HEK293 (cell line): ENCODE data around the gene BCR.

Experiments used
- CTCF ChIA-PET: fragments of 350-600 bp; formaldehyde crosslinking; extraction: SDS; loops from one replicate; lab custom pipeline; 2021; ENCODE audit warnings: antibody characterized with exemption; lab: Yijun Ruan, JAX
- POLR2A ChIA-PET: fragments of 300-600 bp; formaldehyde crosslinking; extraction: SDS; loops from one replicate; lab custom pipeline; 2020; ENCODE audit warnings: antibody characterized with exemption, inconsistent platforms; lab: Yijun Ruan, JAX
- H3K27ac ChIP-seq: fragments of 200-500 bp; sonication (Bioruptor generic); 2 replicates; pipeline ENCODE4 v1.5.1; 2014; ENCODE audit warnings: low read depth, low read length, control low read depth, inconsistent platforms; ENCODE audit errors: extremely low read depth
- H3K36me3 ChIP-seq, 2 experiments: fragments of 200-500 bp in 1 of 2; sonication (Bioruptor generic) in 1 of 2; 1 replicate in 1 of 2; 2 replicates in 1 of 2; pipeline ENCODE4 v1.5.1; 2014 to 2017; ENCODE audit warnings: inconsistent platforms in 2 of 2, low read length in 2 of 2; ENCODE audit not compliant: control insufficient read depth in 2 of 2, insufficient read depth in 1 of 2
- H3K4me1 ChIP-seq: fragments of 200-500 bp; sonication (Bioruptor generic); 2 replicates; pipeline ENCODE4 v1.5.1; 2014; ENCODE audit warnings: mild to moderate bottlenecking, low read length, inconsistent platforms; ENCODE audit not compliant: control insufficient read depth, insufficient read depth
- H3K4me3 ChIP-seq: 2 replicates; pipeline ENCODE4 v1.5.1; 2011; ENCODE audit warnings: low read depth, mild to moderate bottlenecking, control low read depth, low read length, moderate library complexity
- H3K9me3 ChIP-seq: fragments of 200-500 bp; sonication (Bioruptor generic); 2 replicates; pipeline ENCODE4 v1.5.1; 2014; ENCODE audit warnings: low read depth, low read length, inconsistent platforms; ENCODE audit not compliant: control insufficient read depth, insufficient read depth
- BCL11B ChIP-seq: fragments of 450-650 bp; formaldehyde crosslinking; IDR thresholded peaks from 2 replicates; pipeline ENCODE4 v1.5.1; 2016; ENCODE audit warnings: low read depth, missing biosample characterization, missing genetic modification characterization
- CTCF ChIP-seq: fragments of 450-650 bp; formaldehyde crosslinking; IDR thresholded peaks from 2 replicates; pipeline ENCODE4 v1.5.1; 2016; ENCODE audit warnings: missing biosample characterization, missing genetic modification characterization
- ELK4 ChIP-seq: IDR thresholded peaks from 2 replicates; pipeline ENCODE4 v1.6.1; 2011; ENCODE audit warnings: mild to moderate bottlenecking, low read depth, low read length, borderline replicate concordance
- FEZF1 ChIP-seq: fragments of 450-650 bp; formaldehyde crosslinking; IDR thresholded peaks from 2 replicates; pipeline ENCODE4 v1.5.1; 2016; ENCODE audit warnings: missing biosample characterization, missing genetic modification characterization
- KLF9 ChIP-seq: fragments of 450-650 bp; formaldehyde crosslinking; IDR thresholded peaks from 2 replicates; pipeline ENCODE4 v1.5.1; 2016; ENCODE audit warnings: missing biosample characterization, missing genetic modification characterization, low read depth
- MYNN ChIP-seq: fragments of 450-650 bp; formaldehyde crosslinking; IDR thresholded peaks from 2 replicates; pipeline ENCODE4 v1.5.1; 2016; ENCODE audit warnings: missing biosample characterization, missing genetic modification characterization, borderline replicate concordance
- PRDM1 ChIP-seq: fragments of 450-650 bp; formaldehyde crosslinking; IDR thresholded peaks from 2 replicates; pipeline ENCODE4; 2016; ENCODE audit warnings: missing biosample characterization, missing genetic modification characterization
- SP2 ChIP-seq: fragments of 450-650 bp; formaldehyde crosslinking; IDR thresholded peaks from 2 replicates; pipeline ENCODE4 v1.5.1; 2016; ENCODE audit warnings: missing biosample characterization, missing genetic modification characterization
- SP3 ChIP-seq: fragments of 450-650 bp; formaldehyde crosslinking; IDR thresholded peaks from 2 replicates; pipeline ENCODE4 v1.5.1; 2016; ENCODE audit warnings: missing biosample characterization, missing genetic modification characterization
- YY2 ChIP-seq: fragments of 450-650 bp; formaldehyde crosslinking; IDR thresholded peaks from 2 replicates; pipeline ENCODE4 v1.5.1; 2016; ENCODE audit warnings: missing biosample characterization, missing genetic modification characterization
- ZBTB10 ChIP-seq: fragments of 450-650 bp; formaldehyde crosslinking; IDR thresholded peaks from 2 replicates; pipeline ENCODE4 v1.5.1; 2016; ENCODE audit warnings: missing biosample characterization, missing genetic modification characterization
- ZBTB8A ChIP-seq: fragments of 450-650 bp; formaldehyde crosslinking; IDR thresholded peaks from 2 replicates; pipeline ENCODE4 v1.5.1; 2016; ENCODE audit warnings: missing biosample characterization, missing genetic modification characterization
- ZFP69B ChIP-seq: fragments of 450-650 bp; formaldehyde crosslinking; IDR thresholded peaks from 2 replicates; pipeline ENCODE4 v1.5.1; 2016; ENCODE audit warnings: missing biosample characterization, missing genetic modification characterization
- ZNF10 ChIP-seq: fragments of 450-650 bp; formaldehyde crosslinking; IDR thresholded peaks from 2 replicates; pipeline ENCODE4 v1.5.1; 2017; ENCODE audit warnings: missing biosample characterization, missing genetic modification characterization
- ZNF133 ChIP-seq: fragments of 450-650 bp; formaldehyde crosslinking; IDR thresholded peaks from 2 replicates; pipeline ENCODE4 v1.5.1; 2016; ENCODE audit warnings: missing biosample characterization, missing genetic modification characterization
- ZNF155 ChIP-seq: fragments of 450-650 bp; formaldehyde crosslinking; IDR thresholded peaks from 2 replicates; pipeline ENCODE4 v1.5.1; 2016; ENCODE audit warnings: missing biosample characterization, missing genetic modification characterization
- ZNF175 ChIP-seq: fragments of 450-650 bp; formaldehyde crosslinking; IDR thresholded peaks from 2 replicates; pipeline ENCODE4 v1.5.1; 2016; ENCODE audit warnings: missing biosample characterization, missing genetic modification characterization
- ZNF239 ChIP-seq: fragments of 450-650 bp; formaldehyde crosslinking; IDR thresholded peaks from 2 replicates; pipeline ENCODE4 v1.5.1; 2016; ENCODE audit warnings: missing biosample characterization, missing genetic modification characterization
- ZNF433 ChIP-seq: fragments of 450-650 bp; formaldehyde crosslinking; IDR thresholded peaks from 2 replicates; pipeline ENCODE4 v1.5.1; 2016; ENCODE audit warnings: missing biosample characterization, missing genetic modification characterization, low read depth
- ZNF473 ChIP-seq: fragments of 450-650 bp; formaldehyde crosslinking; IDR thresholded peaks from 2 replicates; pipeline ENCODE4 v1.5.1; 2017; ENCODE audit warnings: missing biosample characterization, missing genetic modification characterization
- ZNF529 ChIP-seq: fragments of 450-650 bp; formaldehyde crosslinking; IDR thresholded peaks from 2 replicates; pipeline ENCODE4 v1.5.1; 2017; ENCODE audit warnings: missing genetic modification characterization, missing biosample characterization; ENCODE audit not compliant: insufficient replicate concordance
- ZNF548 ChIP-seq: fragments of 450-650 bp; formaldehyde crosslinking; IDR thresholded peaks from 2 replicates; pipeline ENCODE4 v1.5.1; 2016; ENCODE audit warnings: missing biosample characterization, missing genetic modification characterization
- ZNF561 ChIP-seq: fragments of 450-650 bp; IDR thresholded peaks from 2 replicates; pipeline ENCODE4 v1.5.1; 2018; ENCODE audit warnings: missing biosample characterization, missing genetic modification characterization, borderline replicate concordance
- ZNF585B ChIP-seq: fragments of 450-650 bp; formaldehyde crosslinking; IDR thresholded peaks from 2 replicates; pipeline ENCODE4 v1.5.1; 2016; ENCODE audit warnings: missing biosample characterization, missing genetic modification characterization
- ZNF596 ChIP-seq: fragments of 450-650 bp; IDR thresholded peaks from 2 replicates; pipeline ENCODE4 v1.5.0; 2018; ENCODE audit warnings: missing biosample characterization, mild to moderate bottlenecking, missing genetic modification characterization, moderate library complexity
- ZNF639 ChIP-seq: fragments of 450-650 bp; formaldehyde crosslinking; IDR thresholded peaks from 2 replicates; pipeline ENCODE4 v1.5.1; 2016; ENCODE audit warnings: missing biosample characterization, missing genetic modification characterization
- ZNF692 ChIP-seq: fragments of 450-650 bp; formaldehyde crosslinking; IDR thresholded peaks from 2 replicates; pipeline ENCODE4 v1.5.1; 2016; ENCODE audit warnings: missing biosample characterization, missing genetic modification characterization
- ZSCAN23 ChIP-seq: fragments of 450-650 bp; formaldehyde crosslinking; IDR thresholded peaks from 2 replicates; pipeline ENCODE4 v1.5.1; 2016; ENCODE audit warnings: missing biosample characterization, missing genetic modification characterization
- ZSCAN30 ChIP-seq: fragments of 450-650 bp; IDR thresholded peaks from 2 replicates; pipeline ENCODE4 v1.5.1; 2018; ENCODE audit warnings: missing biosample characterization, mild to moderate bottlenecking, missing genetic modification characterization, moderate library complexity

The BCR gene

GRCh38 chr22:23180301-23180892 lies at the start of gene BCR:
Gene BCR, plus strand, starts transcription at chr22:23180509. Its CDS starts 452 bp downstream, at chr22:23180961.
- ChIA-PET CTCF (interaction anchor here (0.6 to 11.5 kb wide), 7 partner anchors 8 to 846 kb away, joined by 3 to 207 read pairs (median 4); no protein-coding TSS in a partner anchor), POLR2A (interaction anchor here (0.6 to 2.2 kb wide), 4 partner anchors 13 to 1366 kb away, joined by 4 to 6 read pairs (median 6); no protein-coding TSS in a partner anchor)
- Histone ChIP-seq H3K27ac (peak within 1 kb of the TSS; percentile 21; the same call in 1 of the 2 replicates), H3K4me1 (no peaks in the 10 kb centered on the region), H3K9me3 (no peaks in the 10 kb centered on the region), H3K36me3 (peaks cover 0 to 22% of the 10 kb centered on the region in 2 experiments; a peak in 1 of 3 replicates), H3K4me3 (peak within 1 kb of the TSS; percentile 66)
- peak; percentile 24; the same call in 1 of the 2 replicates for TF ChIP-seq SP3 (tag by site-specific recombination)
- no peak for TF ChIP-seq ZNF529 (tag by site-specific recombination)
- no peak for TF ChIP-seq ZNF433
- no peak for TF ChIP-seq ZNF639 (tag by site-specific recombination)
- no peak for TF ChIP-seq ZNF10 (tag by site-specific recombination)
- no peak for TF ChIP-seq ZBTB8A (tag by site-specific recombination)
- TF ChIP-seq ZNF473 (tag by site-specific recombination) = no peak
- TF ChIP-seq KLF9 (tag by site-specific recombination) = peak; percentile 35; the same call in 1 of the 2 replicates
- TF ChIP-seq ZNF155 (tag by site-specific recombination) = no peak
- TF ChIP-seq YY2 (tag by site-specific recombination) = no peak
- TF ChIP-seq PRDM1 = no peak
- no peak for TF ChIP-seq CTCF
- TF ChIP-seq ZSCAN30 (tag by site-specific recombination) = 0 out of 2 replicates have a peak, but pooled peaks have one; percentile 55
- TF ChIP-seq ZNF548 (tag by site-specific recombination) = no peak
- TF ChIP-seq BCL11B = no peak
- no peak for TF ChIP-seq MYNN (tag by site-specific recombination)
- TF ChIP-seq ZNF133 = no peak
- no peak for TF ChIP-seq ZNF561 (tag by site-specific recombination)
- 0 out of 2 replicates have a peak, but pooled peaks have one; percentile 15 for TF ChIP-seq SP2 (tag by site-specific recombination)
- no peak for TF ChIP-seq ZNF596 (tag by site-specific recombination)
- TF ChIP-seq ZFP69B (tag by site-specific recombination) = peak; percentile 94
- no peak for TF ChIP-seq ZBTB10 (tag by site-specific recombination)
- TF ChIP-seq FEZF1 (tag by site-specific recombination) = no peak
- peak; percentile 96 for TF ChIP-seq ZNF692 (tag by site-specific recombination)
- TF ChIP-seq ZNF239 = no peak
- no peak for TF ChIP-seq ELK4
- no peak for TF ChIP-seq ZNF175
- TF ChIP-seq ZSCAN23 = no peak
- no peak for TF ChIP-seq ZNF585B (tag by site-specific recombination)
